GM12874 (cell line): Measurements from ENCODE around the gene CEP162.

Source experiments
- TF ChIP-seq, protein P1 (sequence below): IDR thresholded peaks from 2 replicates; pipeline ENCODE4 v1.5.1; 2011; ENCODE audit warnings: low read depth, mild to moderate bottlenecking, control low read depth, low read length, moderate library complexity; ENCODE audit not compliant: insufficient read depth

Gene CEP162, protein sequence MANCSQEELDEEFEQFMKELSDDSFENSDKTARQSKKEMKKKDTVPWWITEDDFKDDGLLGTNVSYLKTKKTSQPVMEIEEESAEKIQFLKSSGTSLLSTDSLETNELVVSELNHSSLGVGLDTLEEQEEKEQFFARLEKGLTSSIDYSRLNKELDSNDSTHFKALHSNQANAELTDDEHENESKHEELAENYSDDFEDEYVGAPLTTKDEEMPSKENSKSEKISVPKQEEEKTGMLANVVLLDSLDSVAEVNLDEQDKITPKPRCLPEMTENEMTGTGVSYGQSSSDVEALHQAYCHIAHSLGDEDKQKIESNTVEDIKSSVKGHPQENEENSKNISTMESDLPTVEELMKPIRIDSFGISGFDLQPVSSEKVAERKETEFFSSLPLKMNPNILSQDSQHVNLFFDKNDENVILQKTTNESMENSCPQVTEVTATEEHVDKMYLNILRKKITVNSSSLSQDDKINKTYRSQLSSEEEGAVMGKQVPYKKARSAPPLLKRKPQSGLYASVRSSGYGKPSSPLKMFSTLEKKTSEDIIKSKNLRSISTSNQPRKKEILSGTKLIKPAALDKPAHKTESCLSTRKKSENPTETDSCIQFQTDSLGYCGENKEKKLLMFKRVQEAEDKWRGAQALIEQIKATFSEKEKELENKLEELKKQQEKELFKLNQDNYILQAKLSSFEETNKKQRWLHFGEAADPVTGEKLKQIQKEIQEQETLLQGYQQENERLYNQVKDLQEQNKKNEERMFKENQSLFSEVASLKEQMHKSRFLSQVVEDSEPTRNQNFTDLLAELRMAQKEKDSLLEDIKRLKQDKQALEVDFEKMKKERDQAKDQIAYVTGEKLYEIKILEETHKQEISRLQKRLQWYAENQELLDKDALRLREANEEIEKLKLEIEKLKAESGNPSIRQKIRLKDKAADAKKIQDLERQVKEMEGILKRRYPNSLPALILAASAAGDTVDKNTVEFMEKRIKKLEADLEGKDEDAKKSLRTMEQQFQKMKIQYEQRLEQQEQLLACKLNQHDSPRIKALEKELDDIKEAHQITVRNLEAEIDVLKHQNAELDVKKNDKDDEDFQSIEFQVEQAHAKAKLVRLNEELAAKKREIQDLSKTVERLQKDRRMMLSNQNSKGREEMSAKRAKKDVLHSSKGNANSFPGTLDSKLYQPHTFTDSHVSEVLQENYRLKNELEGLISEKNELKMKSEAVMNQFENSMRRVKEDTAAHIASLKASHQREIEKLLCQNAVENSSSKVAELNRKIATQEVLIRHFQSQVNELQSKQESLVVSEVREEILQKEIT (N-terminal part only)

GRCh38 chr6:84227434-84228197 lies at the start of gene CEP162:
TSS of gene CEP162 (minus strand) at chr6:84227643. CDS start at chr6:84226393, 1,250 bp downstream.
- TF ChIP-seq, protein P1, sequence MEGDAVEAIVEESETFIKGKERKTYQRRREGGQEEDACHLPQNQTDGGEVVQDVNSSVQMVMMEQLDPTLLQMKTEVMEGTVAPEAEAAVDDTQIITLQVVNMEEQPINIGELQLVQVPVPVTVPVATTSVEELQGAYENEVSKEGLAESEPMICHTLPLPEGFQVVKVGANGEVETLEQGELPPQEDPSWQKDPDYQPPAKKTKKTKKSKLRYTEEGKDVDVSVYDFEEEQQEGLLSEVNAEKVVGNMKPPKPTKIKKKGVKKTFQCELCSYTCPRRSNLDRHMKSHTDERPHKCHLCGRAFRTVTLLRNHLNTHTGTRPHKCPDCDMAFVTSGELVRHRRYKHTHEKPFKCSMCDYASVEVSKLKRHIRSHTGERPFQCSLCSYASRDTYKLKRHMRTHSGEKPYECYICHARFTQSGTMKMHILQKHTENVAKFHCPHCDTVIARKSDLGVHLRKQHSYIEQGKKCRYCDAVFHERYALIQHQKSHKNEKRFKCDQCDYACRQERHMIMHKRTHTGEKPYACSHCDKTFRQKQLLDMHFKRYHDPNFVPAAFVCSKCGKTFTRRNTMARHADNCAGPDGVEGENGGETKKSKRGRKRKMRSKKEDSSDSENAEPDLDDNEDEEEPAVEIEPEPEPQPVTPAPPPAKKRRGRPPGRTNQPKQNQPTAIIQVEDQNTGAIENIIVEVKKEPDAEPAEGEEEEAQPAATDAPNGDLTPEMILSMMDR, result peak; percentile 61

- TF ChIP-seq, protein P1, result no peak
Observed at GRCh38 chr6:84274856-84275255, 47.4 kb upstream of the CEP162 start.

DNA sequence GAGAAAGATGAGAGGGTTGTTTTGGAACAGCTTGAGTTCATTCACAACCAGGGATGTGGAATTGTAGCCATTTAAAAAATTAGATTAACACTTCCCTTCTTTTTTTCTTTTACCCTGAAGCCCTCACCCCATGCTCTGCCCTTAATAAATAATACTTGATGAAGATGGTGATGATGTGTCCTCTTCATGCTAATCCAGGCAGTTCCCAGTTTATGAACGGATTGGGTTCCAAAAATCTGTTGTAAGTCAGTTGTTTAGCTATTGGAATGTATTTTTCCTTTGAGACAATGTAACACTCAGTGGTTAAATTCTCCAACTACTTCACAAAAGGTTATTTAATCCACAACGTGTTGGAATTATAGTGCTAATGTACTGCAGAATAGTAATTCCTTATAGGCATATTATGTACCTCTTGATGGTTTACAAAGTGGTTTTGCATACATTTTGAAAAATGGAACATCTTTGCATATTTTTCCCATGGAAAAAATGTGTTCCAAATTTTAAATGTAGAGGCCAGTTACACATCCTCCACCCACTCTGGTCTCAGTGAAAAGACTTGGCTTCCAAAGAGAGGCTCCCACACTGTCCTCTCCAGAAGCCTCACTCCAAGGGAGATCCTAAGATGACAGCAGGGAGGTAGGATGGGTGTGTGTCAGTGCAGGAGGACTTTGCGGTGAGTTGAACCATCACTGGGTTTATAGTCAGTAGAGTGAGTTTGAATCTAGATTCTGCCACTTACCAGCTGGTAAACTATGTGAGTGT lies 45.8 kb upstream of the CEP162 start:
- TF ChIP-seq, protein P1, result no peak

- TF ChIP-seq, protein P1, result no peak
Observed at GRCh38 chr6:84272298-84272697, 44.9 kb upstream of the CEP162 start.

- TF ChIP-seq, protein P1, result no peak
Observed at GRCh38 chr6:84271061-84271716, 43.7 kb upstream of the CEP162 start.

GRCh38 chr6:84269947-84270733 lies 42.7 kb upstream of the CEP162 start:
- TF ChIP-seq, protein P1, result no peak
